ENCODE measurements around the gene STXBP5L. TPM values are rescaled to one million over a fixed set of nuclear protein-coding genes. Genes with fewer than 3 reads are reported as not detected.

Gene STXBP5L
- total and polyA plus RNA-seq, 12 donors, result 0.60 to 8.4 (median 2.1) TPM

- Histone ChIP-seq H3K4me3 (no peak overlapping the region), H3K27me3 (no peaks in the 10 kb centered on the region), H3K4me1 (replicated peaks in 1 of 2) (no peaks in the 10 kb centered on the region), H3K27ac (no peak overlapping the region), H3K9me3 (replicated peaks in 1 of 3) (peaks cover 0 to 3% (median 0%) of the 10 kb centered on the region in 3 donors), H3K36me3 (replicated peaks in 1 of 2) (no peaks in the 10 kb centered on the region)
- DNase-seq, result no peak
- 90 to 94% (median 93%) methylated on average over 4 of the region's 4 CpGs for WGBS, 4 donors
- intact Hi-C loops (cut with DNase I), result no loop called here
- TF ChIP-seq POLR2A (IDR thresholded peaks at IDR 0.05) (no peak), CTCF (IDR thresholded peaks at IDR 0.05) (no peak)
Measured at GRCh38 chr3:120988994-120989393, 81.0 kb downstream of the STXBP5L start.

GRCh38 chr3:121018917-121019321 lies 110.9 kb downstream of the STXBP5L start:
- H3K36me3 ChIP-seq (replicated peaks in 1 of 2), result no peaks in the 10 kb centered on the region
- DNase-seq, result no peak

GRCh38 chr3:121063628-121064027 lies 155.6 kb downstream of the STXBP5L start:
- TF ChIP-seq POLR2A (IDR thresholded peaks at IDR 0.05) (no peak), CTCF (IDR thresholded peaks at IDR 0.05) (no peak)
- H3K27me3 ChIP-seq, result no peaks in the 10 kb centered on the region
- WGBS, 4 donors, result 72 to 85% (median 77%) methylated on average over 4 to 6 of the region's 6 CpGs

More at GRCh38 chr3:121018917-121019321, 110.9 kb downstream of the STXBP5L start:
- WGBS, 4 donors, result 78 to 91% (median 87%) methylated on average over 4 to 8 of the region's 8 CpGs
- TF ChIP-seq POLR2A (IDR thresholded peaks at IDR 0.05), result no peak
- no peak for TF ChIP-seq CTCF (IDR thresholded peaks at IDR 0.05)
- Histone ChIP-seq H3K27me3 (no peaks in the 10 kb centered on the region), H3K4me1 (replicated peaks in 1 of 2) (no peaks in the 10 kb centered on the region), H3K4me3 (no peak overlapping the region), H3K27ac (no peak overlapping the region), H3K9me3 (replicated peaks in 1 of 3) (no peaks in the 10 kb centered on the region)
- intact Hi-C loops (cut with DNase I), result no loop called here

GRCh38 chr3:121064121-121064520 lies 156.1 kb downstream of the STXBP5L start:
- no peak for TF ChIP-seq CTCF (IDR thresholded peaks at IDR 0.05)
- TF ChIP-seq POLR2A (IDR thresholded peaks at IDR 0.05), result no peak
- intact Hi-C loops (cut with DNase I), result no loop called here
- 84 to 94% (median 88%) methylated on average over 3 to 6 of the region's 6 CpGs for WGBS, 4 donors
- no peaks in the 10 kb centered on the region for H3K4me1 ChIP-seq (replicated peaks in 1 of 2)
- no peak overlapping the region for H3K4me3 ChIP-seq
- no peak overlapping the region for H3K27ac ChIP-seq
- H3K36me3 ChIP-seq (replicated peaks in 1 of 2), result no peaks in the 10 kb centered on the region
- no peaks in the 10 kb centered on the region for H3K27me3 ChIP-seq
- no peaks in the 10 kb centered on the region for H3K9me3 ChIP-seq (replicated peaks in 1 of 3)
- DNase-seq, result no peak

More at GRCh38 chr3:121063628-121064027, 155.6 kb downstream of the STXBP5L start:
- Histone ChIP-seq H3K9me3 (replicated peaks in 1 of 3) (no peaks in the 10 kb centered on the region), H3K4me1 (replicated peaks in 1 of 2) (no peaks in the 10 kb centered on the region), H3K36me3 (replicated peaks in 1 of 2) (no peaks in the 10 kb centered on the region), H3K4me3 (no peak overlapping the region), H3K27ac (no peak overlapping the region)
- DNase-seq, result no peak
- intact Hi-C loops (cut with DNase I), result no loop called here
